ENCODE measurements around the gene GATA2.

GATA2 gene

DNA sequence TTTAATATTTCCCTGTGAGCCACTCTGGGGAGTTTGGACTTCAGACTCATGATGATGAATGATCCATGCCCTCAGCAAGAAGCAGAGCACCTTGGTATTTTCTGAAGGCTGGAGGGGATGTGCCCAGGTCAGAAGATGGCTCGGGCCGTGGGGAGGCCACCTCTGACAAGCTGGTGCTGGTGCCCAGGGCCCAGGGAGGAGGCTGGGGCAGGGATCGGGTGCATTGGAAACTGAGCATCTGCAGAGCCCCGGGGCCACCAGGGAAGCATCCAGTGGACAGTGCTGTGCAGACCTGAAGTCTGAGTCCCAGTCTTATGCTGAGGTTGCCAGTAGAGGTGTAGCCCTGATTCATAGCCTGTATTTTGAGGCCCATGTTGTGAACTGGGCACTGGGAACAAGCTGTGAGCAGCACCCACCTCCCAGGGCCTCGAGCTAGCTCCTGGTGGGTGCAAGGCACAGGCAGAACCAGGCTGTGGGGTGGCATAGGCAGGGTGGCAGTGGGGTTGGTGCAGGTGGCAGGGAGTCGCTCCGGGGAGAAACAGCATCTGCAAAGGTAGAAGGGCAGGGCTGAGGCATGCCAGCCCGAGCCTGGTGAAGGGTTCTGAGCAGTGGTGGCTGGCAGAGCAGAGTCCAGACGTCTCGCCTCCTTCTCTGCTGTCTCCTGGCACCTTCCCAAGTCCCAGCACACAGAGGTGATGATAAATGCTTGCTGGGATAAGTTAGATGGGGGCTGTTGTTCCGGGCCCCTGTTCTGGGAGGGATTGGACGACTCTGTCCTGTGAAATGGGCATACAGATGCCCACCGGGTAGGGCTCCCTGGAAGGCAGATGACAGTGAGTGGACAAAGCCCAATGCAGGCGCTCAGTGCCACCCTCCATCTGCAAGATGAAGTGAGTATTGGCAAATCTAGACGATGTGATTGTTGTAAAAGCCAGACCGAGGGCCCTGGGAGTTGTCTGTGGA is 36.9 kb downstream of the GATA2 start:
- no peak for DNase-seq (ENCODE audit: low read depth)

DNA sequence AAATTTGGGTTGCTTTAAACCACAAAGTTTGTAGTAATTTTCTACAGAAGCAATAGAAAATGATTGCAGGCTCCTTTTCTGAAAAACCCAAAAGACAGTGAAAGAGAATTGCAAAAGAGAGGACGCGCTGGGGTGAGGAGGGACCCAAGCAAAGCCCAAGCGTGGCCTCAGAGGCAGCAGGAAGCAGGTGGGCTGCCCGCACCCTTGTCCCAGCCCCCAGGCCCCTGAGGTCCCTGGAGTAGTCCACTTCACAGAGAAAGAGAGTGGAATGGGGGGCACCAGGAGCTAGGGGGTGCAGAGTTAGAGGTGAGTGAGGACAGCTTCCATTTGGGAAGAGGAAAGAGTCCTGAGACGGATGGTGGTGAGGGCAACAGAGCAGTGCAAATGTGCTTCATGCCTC is 37.9 kb downstream of the GATA2 start:
- no peak for DNase-seq (ENCODE audit: low read depth)

- DNase-seq (ENCODE audit: low read depth), result no peak
Observed at GRCh38 chr3:128454310-128454618, 38.7 kb downstream of the GATA2 start.

DNA sequence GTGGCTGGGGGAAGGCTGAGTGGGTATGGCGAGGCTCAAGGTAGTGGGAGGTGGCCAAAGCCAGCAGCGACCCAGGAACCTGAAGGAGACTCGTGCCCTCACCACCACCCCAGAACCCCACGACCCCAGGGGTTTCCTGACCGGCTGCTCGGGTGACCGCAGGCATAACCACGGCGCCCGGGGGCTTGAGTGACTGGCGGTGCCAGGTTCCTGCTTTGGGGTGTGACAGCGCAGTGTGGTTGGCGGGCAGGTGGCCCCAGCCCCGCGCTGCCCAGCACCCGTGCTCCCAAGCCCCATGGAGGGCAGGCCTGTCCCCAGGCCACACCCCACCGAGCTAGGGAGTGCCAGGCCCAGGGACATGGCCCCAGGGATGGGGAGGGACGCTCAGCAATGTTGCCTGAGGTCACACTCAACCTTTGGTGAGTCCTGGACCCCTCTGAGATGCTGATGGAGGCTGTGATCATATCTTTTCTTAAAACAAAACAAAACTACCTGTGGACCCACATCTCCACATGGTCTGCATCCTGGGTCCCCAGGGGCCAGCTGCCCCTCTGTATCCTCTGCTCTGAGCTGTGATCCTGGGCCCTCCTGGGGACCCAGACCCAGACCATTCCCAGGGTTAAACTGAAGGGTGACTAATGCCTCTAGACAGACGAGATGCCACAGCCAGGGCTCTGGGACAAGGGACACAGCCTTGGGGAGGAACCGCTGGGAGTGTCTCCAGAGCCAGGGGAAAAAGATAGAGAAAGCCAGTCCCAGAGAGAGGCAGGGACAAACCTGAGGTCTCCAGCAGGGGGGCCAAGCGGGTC is 39.3 kb downstream of the GATA2 start:
- no peak for DNase-seq (ENCODE audit: low read depth)

DNA sequence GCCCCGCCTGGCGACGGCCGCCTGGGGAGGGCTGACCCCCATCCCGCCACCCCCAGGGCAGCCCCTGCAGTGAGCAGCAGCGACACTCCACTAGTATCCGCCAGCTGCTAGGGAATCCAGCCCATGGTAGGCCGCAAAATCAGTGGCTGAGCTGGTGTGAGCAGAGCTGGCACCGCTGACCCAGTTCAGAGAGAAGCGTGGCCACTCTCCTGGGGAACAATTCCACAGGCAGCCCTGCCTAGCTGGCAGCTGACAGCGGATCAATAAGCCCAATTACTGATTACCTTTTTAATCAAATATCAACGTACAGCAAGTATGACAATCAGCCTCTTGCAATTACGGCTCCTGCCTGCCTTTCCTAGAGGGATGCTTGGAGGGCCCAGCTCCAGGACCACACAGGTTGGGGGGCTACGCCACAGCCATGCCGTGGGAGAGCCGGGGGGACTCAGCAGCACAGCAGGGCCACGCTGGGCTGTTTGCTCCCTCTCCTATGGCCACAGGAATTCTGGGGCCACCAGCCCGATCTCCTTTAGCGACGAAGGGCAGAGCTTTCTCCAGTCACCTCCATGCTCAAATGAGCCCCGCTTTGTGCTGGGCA is 40.2 kb downstream of the GATA2 start:
- no peak for DNase-seq (ENCODE audit: low read depth)

DNA sequence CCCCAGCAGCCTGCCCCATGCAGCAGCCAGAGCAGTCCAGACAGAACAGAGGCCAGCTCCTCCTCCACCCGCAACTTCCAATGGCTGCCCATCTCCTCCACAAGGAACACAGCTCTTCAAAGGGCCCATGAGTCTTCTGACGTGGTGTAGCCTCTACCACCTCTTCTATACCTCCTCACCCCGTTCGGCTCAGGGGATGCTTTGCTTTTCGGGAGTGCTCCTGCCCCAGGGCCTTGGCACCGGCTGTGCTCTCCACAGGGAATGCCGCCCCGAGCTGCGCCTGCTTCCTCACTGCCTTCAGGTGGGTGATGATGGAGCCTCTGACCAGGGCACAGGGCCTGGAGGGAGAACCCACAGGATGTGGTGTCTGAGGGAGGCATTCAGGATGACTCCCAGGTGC is 40.9 kb downstream of the GATA2 start:
- no peak for DNase-seq (ENCODE audit: low read depth)

DNA sequence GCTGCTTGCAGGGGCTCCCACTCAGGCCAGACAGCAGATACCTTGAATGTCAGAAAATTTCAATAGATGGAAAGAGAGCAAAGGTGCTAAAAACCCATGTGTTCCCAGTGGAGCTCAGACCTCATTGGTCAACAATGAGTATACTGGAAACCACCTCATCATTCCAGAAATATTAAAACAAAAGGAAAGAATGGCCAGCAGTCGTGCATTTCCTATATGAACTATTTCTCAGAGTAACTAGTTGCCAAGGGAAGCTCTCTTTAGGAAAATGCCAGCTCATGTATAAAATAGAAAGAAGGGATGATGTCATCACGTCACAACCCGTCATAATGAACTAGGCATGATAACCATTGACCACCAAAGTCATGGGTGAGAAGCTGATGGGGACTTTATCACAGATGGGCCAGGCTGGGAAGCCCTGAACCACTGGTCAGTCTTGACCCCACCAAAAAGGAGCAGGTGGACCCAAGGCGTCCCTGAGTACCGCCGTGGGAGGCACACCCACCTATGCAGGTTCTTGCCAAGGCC is 43.8 kb downstream of the GATA2 start:
- no peak for DNase-seq (ENCODE audit: low read depth)

GRCh38 chr3:128448491-128448890 is 44.5 kb downstream of the GATA2 start:
- no peak for DNase-seq (ENCODE audit: low read depth)

DNA sequence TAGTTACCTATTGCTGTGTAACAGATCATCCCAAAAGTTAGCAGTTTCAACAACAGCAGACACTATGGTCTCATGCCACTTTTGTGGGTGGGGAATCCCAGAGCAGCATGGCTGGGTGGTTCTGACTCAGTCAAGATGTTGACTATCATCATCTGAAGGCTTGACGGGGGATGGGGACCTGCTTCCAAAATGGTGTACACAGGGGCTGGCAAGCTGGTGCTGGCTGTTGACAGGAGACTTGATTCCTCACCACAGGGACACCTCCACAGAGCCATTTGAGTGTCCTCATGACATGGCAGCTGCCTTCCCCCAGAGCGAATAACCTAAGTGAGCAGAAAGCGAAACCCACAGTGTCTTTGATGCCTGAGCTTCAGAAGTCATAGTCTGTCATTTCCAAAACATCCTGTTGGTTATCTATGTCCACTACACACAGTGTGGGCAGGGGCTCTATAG is 45.4 kb downstream of the GATA2 start:
- peak; percentile 30 for DNase-seq (ENCODE audit: low read depth)

DNA sequence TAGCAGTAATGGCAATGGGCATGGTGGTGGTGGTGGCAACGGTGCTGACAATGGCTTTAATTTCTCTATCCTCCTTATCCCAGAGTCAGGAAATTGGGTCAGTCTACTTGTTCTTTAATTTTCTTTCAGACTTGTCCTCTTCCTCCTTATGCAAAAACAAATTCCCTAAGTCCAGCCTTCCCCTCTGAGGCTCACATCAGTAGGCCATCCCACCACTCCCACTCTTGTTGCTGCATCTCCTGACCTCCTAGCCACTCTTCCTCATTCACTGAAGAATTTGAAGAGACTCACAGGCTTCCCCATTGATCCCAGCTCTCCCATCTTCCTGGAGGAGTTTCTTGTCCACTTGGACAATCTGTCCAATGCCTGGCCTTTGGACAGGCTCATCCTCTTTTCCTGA is 46.2 kb downstream of the GATA2 start:
- no peak for DNase-seq (ENCODE audit: low read depth)

DNA sequence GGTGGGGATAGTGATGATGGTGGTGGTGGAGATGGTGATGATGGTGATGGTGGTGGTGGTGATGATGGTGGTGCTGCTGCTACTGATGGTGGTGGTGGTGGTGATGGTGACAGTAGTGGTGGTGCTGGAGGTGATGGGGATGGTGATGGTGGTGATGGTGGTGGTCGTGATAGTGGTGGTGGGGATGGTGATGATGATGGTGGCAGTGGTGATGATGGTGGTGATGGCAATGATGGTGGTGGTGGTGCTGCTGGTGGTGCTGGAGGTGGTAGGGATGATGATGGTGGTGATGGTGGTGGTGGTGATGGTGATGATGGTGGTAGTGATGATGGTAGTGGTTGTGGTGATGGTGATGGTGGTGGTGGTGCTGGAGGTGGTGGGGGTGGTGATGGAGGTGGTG is 47.6 kb downstream of the GATA2 start:
- no peak for DNase-seq (ENCODE audit: low read depth)

DNA sequence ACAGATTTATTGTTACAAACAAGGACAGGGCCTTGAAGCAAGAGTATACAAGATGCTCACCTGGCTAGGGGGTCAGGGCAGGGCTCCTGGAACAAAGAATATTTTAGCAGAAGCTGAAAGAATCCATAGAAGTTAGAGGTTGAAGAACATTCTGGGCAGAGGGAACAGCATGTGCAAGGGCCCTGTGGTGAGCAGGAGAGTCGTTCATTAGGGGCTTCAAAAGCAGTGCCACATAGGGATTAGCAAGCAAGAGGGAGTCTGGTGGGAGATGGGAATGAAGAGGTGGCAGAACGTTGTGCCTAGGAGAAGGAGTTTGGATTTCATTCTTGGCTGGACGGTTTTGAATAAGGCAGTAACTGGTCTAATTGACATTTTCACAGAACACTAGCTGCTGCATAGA is 49.2 kb downstream of the GATA2 start:
- no peak for DNase-seq (ENCODE audit: low read depth)

- no peak for DNase-seq (ENCODE audit: low read depth)
Observed at GRCh38 chr3:128442949-128443348, 50.1 kb downstream of the GATA2 start.

DNA sequence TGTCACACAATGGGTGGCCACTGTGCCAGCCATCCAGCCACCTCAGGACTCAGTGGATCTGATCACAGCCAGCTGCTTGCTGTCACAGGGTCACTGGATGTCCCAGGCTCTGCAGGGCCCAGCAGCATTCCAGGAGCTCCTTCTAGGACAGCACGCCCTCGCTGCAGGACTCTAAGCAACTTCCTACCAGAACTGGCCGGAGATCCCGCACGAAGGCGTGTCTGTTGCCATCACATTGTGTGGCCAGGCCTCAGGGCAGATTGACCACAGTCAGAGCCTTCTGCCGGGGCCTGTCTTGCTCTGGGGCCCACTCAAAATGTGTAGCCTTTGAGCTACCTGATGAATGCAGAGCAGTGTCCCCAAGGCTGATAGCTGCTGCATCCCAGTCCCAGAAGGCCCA is 50.9 kb downstream of the GATA2 start:
- no peak for DNase-seq (ENCODE audit: low read depth)

DNA sequence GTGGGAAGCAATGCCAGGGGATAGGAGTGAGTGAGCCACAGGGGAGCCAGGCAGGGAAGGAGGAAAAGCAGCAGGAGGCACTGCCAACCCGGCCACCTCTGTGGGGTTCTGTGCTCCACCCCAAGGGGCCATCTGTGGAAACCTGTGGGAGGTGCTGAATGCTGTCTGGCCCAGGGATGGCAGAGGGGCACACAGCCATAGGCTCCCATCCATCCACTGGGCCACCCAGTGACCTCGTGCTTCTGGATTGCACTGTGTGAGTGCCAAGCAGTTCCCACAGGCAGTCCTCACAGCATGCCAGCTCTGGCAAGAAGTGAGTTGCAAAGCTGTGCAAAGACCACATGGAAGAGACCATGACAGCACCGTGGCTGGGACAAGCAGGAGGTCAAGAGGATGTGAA is 53.8 kb downstream of the GATA2 start:
- DNase-seq (ENCODE audit: low read depth), result no peak

DNA sequence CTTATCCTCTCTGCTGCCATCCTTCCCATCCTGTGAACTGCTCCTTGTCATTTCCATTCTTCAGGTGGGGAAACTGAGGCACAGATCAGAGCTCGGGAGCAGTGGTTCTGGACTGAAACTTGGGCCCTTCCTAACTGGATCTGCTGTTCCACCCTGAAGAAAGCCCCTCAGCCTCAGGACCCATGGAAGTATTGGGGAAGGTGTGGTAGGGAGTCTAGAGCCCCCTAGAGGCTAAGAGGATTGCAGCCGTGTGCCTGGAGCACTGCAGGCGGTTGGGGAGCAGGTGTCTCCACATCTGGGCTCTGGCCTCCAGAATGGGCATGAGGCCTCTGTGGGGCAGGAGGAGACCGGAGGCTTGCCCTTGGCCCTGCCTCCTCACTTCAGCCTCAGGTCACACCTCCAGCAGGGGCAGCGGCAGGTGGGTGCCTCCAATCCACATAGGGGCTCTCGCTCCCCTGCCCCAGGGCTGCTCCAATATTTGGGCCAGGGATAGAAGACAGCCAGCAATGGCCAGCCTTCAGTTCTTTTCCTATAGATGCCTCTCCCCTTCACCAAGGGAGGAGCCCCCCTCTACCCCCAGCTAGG is 54.4 kb downstream of the GATA2 start:
- no peak for DNase-seq (ENCODE audit: low read depth)

GRCh38 chr3:128436214-128436613 is 56.8 kb downstream of the GATA2 start:
- DNase-seq (ENCODE audit: low read depth), result no peak

DNA sequence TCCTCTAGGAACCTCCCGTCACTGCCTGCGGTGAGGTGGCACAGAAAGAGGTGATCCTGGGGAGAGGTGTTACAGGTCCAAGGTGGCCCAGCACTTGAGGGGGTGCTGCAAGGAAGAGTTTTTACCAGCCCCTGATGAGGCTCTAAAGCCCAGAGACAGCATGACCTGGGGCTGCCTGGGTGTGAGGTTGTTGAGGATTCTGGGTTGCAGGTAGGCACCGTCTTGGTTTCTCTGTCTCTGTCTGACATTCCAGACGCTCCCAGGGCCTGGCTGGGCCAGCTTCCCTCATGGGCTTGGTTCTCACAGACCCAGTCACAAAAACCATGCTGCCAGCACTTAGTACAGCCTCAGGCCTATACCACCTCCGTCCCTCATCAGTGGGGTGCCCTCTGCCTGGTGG is 57.4 kb downstream of the GATA2 start:
- no peak for DNase-seq (ENCODE audit: low read depth)

DNA sequence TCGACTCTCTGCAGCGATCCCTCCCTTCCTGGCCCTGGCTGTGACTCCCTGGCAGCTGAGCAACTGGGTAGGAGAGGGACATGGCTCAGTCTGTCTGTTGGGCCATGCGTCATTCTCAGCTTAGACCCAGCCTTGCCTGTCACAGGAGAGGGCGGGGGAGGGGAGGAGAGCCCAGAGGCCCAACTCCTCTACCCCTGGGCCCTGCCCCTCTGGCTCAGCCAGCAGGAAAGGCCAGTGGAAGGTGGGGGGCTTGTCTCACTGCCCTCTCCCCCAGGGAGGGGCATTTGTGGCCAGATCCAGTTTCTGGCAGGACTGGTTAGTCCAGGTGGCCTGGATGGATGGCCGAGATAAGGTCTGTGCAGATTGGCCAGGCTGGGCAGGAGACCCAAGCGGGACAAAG is 57.9 kb downstream of the GATA2 start:
- no peak for DNase-seq (ENCODE audit: low read depth)

DNA sequence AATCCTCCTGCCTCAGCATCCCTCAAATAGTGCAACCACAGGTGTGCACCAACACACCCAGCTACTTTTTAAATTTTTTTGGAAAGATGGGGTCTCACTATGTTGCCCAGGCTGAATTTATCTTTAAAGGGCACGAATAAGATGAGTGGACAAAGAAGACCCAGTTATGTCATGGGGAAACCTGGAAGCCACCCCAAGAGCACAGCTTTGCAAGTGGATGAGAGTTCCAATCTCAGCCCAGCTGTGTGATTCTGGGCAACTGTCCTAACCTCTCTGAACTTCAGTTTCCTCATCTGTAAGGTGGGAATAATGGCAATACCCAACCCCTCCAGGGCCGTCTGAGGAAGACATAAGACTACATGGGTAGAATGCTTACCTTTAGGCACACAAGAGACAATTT is 58.5 kb downstream of the GATA2 start:
- DNase-seq (ENCODE audit: low read depth), result no peak

DNA sequence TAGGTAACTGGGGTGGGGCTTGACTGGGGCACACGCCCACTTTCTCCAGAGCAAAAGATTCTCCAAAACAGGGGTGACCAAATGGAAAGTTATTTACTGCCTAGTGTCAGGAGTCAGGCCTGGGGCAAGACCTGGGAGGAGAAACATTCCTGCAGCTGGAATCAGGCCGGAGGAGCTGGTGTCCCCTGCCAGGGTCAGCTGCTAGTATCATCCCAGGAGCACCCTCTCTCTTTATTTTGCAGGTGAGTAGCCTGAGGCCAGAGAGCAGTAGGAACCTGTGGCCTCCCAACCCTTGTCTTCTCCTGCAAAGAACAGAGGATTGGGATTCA is 59.2 kb downstream of the GATA2 start:
- no peak for DNase-seq (ENCODE audit: low read depth)

Data from stimulated activated CD8-positive, alpha-beta memory T cell treated with anti-CD3 and anti-CD28 coated beads, Interleukin-7, amount 100 ng/mL, for 24 hours (primary cell).